ENCODE data around the gene MAP7.

MAP7 gene

GRCh38 chr6:136426627-136427377, 123.4 kb downstream of the MAP7 start:
- H2AFZ ChIP-seq (ENCODE audit: low read length, unreplicated experiment): no peak overlapping the region
- no peak overlapping the region for H3K4me3 ChIP-seq (ENCODE audit: low read depth, low read length)
- no peaks in the 10 kb centered on the region for H3K4me1 ChIP-seq (ENCODE audit: control insufficient read depth, insufficient read depth, low read length, unreplicated experiment)
- H3K79me2 ChIP-seq (ENCODE audit: control insufficient read depth, insufficient read depth, low read length, unreplicated experiment): no peaks in the 10 kb centered on the region
- H3K36me3 ChIP-seq (ENCODE audit: insufficient read depth, low read length): no peaks in the 10 kb centered on the region
- peaks cover 38% of the 10 kb centered on the region for H3K27me3 ChIP-seq (ENCODE audit: insufficient read depth, low read length)
- no peak overlapping the region for H3K27ac ChIP-seq (ENCODE audit: low read depth, low read length)

GRCh38 chr6:136425793-136426192, 124.4 kb downstream of the MAP7 start:
- no peak overlapping the region for H3K27ac ChIP-seq (ENCODE audit: low read depth, low read length)
- H3K27me3 ChIP-seq (ENCODE audit: insufficient read depth, low read length): peaks cover 33% of the 10 kb centered on the region
- H3K79me2 ChIP-seq (ENCODE audit: control insufficient read depth, insufficient read depth, low read length, unreplicated experiment): no peaks in the 10 kb centered on the region
- no peaks in the 10 kb centered on the region for H3K4me1 ChIP-seq (ENCODE audit: control insufficient read depth, insufficient read depth, low read length, unreplicated experiment)
- H2AFZ ChIP-seq (ENCODE audit: low read length, unreplicated experiment): no peak overlapping the region
- H3K36me3 ChIP-seq (ENCODE audit: insufficient read depth, low read length): no peaks in the 10 kb centered on the region
- no peak overlapping the region for H3K4me3 ChIP-seq (ENCODE audit: low read depth, low read length)

DNA sequence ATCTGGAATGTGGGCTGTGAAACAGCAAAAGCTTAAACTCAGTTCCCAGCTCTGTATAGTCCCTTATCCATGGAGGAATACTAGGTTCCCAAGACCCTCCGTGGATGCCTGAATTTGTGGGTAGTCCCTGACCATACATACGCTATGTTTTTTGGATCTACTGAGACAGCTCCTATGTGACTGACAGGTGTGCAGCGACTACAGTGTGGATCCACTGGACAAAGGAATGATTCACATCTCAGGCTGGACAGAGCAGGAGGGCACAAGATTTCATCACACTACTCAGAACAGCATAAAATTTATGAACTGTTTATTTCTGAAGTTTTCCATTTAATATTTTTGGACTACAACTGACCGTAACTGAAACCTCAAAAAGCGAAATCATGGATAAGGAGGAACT, 125.3 kb downstream of the MAP7 start:
- peaks cover 28% of the 10 kb centered on the region for H3K27me3 ChIP-seq (ENCODE audit: insufficient read depth, low read length)
- H2AFZ ChIP-seq (ENCODE audit: low read length, unreplicated experiment): no peak overlapping the region

DNA sequence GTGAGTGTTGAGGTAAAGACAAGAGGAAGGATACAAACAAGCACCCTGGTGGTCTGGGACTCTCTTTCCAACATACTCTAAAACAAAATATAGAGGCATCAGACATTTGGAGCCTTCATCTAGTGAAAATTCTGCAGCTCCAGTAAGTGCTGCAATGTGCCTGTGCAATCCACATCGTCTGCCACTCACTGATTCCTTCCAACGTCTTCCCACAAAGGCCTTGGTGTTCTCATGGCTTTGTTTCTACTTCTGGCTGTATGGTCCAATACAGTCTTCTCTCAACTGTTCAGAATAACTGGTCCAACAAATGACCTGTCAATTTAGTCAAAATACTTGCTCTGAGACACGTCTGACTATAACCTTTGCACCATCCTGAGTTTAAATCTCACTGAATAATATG, 125.8 kb downstream of the MAP7 start:
- H3K27me3 ChIP-seq (ENCODE audit: insufficient read depth, low read length): peaks cover 24% of the 10 kb centered on the region
- H3K4me3 ChIP-seq (ENCODE audit: low read depth, low read length): no peak overlapping the region
- no peaks in the 10 kb centered on the region for H3K4me1 ChIP-seq (ENCODE audit: control insufficient read depth, insufficient read depth, low read length, unreplicated experiment)
- no peaks in the 10 kb centered on the region for H3K36me3 ChIP-seq (ENCODE audit: insufficient read depth, low read length)
- H3K79me2 ChIP-seq (ENCODE audit: control insufficient read depth, insufficient read depth, low read length, unreplicated experiment): no peaks in the 10 kb centered on the region
- no peak overlapping the region for H2AFZ ChIP-seq (ENCODE audit: low read length, unreplicated experiment)
- H3K27ac ChIP-seq (ENCODE audit: low read depth, low read length): no peak overlapping the region

More for the DNA sequence above, 125.3 kb downstream of the MAP7 start:
- H3K27ac ChIP-seq (ENCODE audit: low read depth, low read length): no peak overlapping the region
- H3K36me3 ChIP-seq (ENCODE audit: insufficient read depth, low read length): no peaks in the 10 kb centered on the region
- H3K4me1 ChIP-seq (ENCODE audit: control insufficient read depth, insufficient read depth, low read length, unreplicated experiment): no peaks in the 10 kb centered on the region
- no peak overlapping the region for H3K4me3 ChIP-seq (ENCODE audit: low read depth, low read length)
- no peaks in the 10 kb centered on the region for H3K79me2 ChIP-seq (ENCODE audit: control insufficient read depth, insufficient read depth, low read length, unreplicated experiment)

DNA sequence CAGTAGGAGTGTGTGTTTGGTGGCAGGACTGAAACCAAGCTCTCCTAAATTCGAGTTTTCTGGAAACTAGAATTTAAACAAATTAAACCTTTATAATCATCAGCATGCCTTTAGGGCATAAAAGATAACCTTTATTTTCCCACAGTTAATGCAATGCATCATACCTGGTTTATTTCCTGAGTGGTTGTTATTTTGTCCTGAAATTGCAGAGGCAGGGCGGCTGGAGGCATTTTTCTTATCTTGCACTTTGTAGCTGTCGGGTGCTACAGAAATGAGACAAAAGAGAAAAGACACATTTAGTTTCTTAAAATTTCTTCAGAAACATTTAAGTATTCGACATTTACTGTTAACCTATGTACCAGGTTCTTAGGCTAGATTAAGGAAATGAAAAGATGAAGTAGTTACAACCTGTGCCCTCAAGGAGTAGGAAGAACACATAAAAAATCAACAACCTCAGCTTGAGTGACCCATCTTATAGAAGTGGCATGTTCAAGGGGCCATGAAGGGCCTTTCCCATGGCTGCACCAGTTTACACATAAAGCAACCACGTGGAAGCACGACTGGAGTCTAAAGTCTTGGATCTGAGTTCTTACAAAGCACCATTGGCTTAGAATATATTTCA, 128.6 kb downstream of the MAP7 start:
- Histone ChIP-seq H3K4me3 (ENCODE audit: low read depth, low read length) (no peak overlapping the region), H2AFZ (ENCODE audit: low read length, unreplicated experiment) (no peak overlapping the region), H3K36me3 (ENCODE audit: insufficient read depth, low read length) (no peaks in the 10 kb centered on the region), H3K27me3 (ENCODE audit: insufficient read depth, low read length) (peaks cover 9% of the 10 kb centered on the region), H3K79me2 (ENCODE audit: control insufficient read depth, insufficient read depth, low read length, unreplicated experiment) (no peaks in the 10 kb centered on the region), H3K4me1 (ENCODE audit: control insufficient read depth, insufficient read depth, low read length, unreplicated experiment) (no peaks in the 10 kb centered on the region), H3K27ac (ENCODE audit: low read depth, low read length) (no peak overlapping the region)

- Histone ChIP-seq H3K79me2 (ENCODE audit: control insufficient read depth, insufficient read depth, low read length, unreplicated experiment) (no peaks in the 10 kb centered on the region), H2AFZ (ENCODE audit: low read length, unreplicated experiment) (no peak overlapping the region), H3K27me3 (ENCODE audit: insufficient read depth, low read length) (peaks cover 1% of the 10 kb centered on the region), H3K36me3 (ENCODE audit: insufficient read depth, low read length) (no peaks in the 10 kb centered on the region), H3K4me1 (ENCODE audit: control insufficient read depth, insufficient read depth, low read length, unreplicated experiment) (no peaks in the 10 kb centered on the region), H3K4me3 (ENCODE audit: low read depth, low read length) (no peak overlapping the region), H3K27ac (ENCODE audit: low read depth, low read length) (no peak overlapping the region)
Measured at GRCh38 chr6:136420853-136421252, 129.4 kb downstream of the MAP7 start.

GRCh38 chr6:136415351-136416007, 134.7 kb downstream of the MAP7 start:
- H3K4me3 ChIP-seq (ENCODE audit: low read depth, low read length): no peak overlapping the region
- H3K79me2 ChIP-seq (ENCODE audit: control insufficient read depth, insufficient read depth, low read length, unreplicated experiment): no peaks in the 10 kb centered on the region
- H3K4me1 ChIP-seq (ENCODE audit: control insufficient read depth, insufficient read depth, low read length, unreplicated experiment): no peaks in the 10 kb centered on the region
- H3K36me3 ChIP-seq (ENCODE audit: insufficient read depth, low read length): no peaks in the 10 kb centered on the region
- H3K27ac ChIP-seq (ENCODE audit: low read depth, low read length): no peak overlapping the region
- no peaks in the 10 kb centered on the region for H3K27me3 ChIP-seq (ENCODE audit: insufficient read depth, low read length)
- no peak overlapping the region for H2AFZ ChIP-seq (ENCODE audit: low read length, unreplicated experiment)

DNA sequence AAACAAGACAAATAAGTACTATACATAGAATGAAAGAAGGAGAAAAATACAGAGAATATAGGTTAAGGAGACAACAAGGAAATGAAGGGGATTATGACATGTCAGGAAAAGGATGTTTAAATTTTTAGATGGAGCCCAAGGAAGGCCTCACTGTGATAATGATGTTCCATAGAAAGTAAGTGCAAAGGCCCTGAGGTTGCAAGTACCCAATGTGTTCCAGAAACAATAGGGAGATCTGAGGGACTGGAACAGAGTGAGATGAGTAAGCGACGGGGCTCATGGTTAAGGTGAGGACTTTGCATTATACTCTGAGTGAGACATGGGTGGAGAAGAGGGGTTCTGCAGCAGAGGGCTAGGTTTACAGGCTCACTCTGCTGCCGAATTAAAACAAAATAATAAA, 137.8 kb downstream of the MAP7 start:
- peaks cover 12% of the 10 kb centered on the region for H3K4me1 ChIP-seq (ENCODE audit: control insufficient read depth, insufficient read depth, low read length, unreplicated experiment)
- H3K4me3 ChIP-seq (ENCODE audit: low read depth, low read length): no peak overlapping the region
- H3K36me3 ChIP-seq (ENCODE audit: insufficient read depth, low read length): no peaks in the 10 kb centered on the region
- no peak overlapping the region for H3K27ac ChIP-seq (ENCODE audit: low read depth, low read length)
- H2AFZ ChIP-seq (ENCODE audit: low read length, unreplicated experiment): no peak overlapping the region
- no peaks in the 10 kb centered on the region for H3K79me2 ChIP-seq (ENCODE audit: control insufficient read depth, insufficient read depth, low read length, unreplicated experiment)
- no peaks in the 10 kb centered on the region for H3K27me3 ChIP-seq (ENCODE audit: insufficient read depth, low read length)

DNA sequence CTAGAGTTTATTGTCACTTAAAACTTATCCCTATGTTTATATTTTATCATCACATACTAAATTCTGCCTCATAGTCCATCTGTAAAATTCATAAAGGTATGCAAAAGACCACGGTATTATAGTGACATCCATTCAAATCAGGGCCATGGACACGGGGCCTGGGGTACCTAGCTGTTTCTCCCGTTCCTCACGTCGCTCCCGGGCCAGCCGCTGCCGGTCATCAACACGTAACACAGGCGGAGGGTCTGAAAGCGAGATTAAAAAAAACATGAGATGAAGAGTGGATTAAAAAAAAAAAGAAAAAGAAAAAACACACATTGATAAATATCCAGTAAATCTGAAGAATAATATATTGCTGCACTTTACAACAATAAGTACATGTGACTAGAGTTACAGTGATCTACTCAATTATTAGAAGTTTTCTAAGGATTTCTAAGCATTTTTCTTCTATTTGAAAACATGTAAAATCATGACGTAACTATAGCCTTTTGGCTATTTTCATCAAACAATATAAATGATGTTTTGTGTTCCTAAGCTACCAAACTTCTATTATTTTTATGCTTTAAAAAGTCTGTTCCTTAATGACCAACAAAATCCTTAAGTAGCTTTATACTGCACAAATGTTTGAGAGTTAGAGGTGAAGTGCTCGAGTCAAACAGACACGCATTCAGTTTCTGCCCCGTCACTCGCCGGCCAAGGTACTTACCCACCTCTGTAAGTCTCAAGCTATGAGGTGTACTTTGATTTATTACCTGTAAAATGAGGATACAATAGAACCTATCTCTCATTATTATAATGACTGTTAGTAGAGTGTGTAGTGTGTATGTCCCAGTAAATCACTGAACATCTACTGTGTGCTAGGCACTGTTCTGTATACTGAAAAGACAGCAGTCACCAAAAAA, 138.5 kb downstream of the MAP7 start:
- H3K36me3 ChIP-seq (ENCODE audit: insufficient read depth, low read length): no peaks in the 10 kb centered on the region
- H3K27me3 ChIP-seq (ENCODE audit: insufficient read depth, low read length): no peaks in the 10 kb centered on the region
- no peak overlapping the region for H3K27ac ChIP-seq (ENCODE audit: low read depth, low read length)
- no peak overlapping the region for H2AFZ ChIP-seq (ENCODE audit: low read length, unreplicated experiment)
- no peak overlapping the region for H3K4me3 ChIP-seq (ENCODE audit: low read depth, low read length)
- H3K79me2 ChIP-seq (ENCODE audit: control insufficient read depth, insufficient read depth, low read length, unreplicated experiment): no peaks in the 10 kb centered on the region
- H3K4me1 ChIP-seq (ENCODE audit: control insufficient read depth, insufficient read depth, low read length, unreplicated experiment): peaks cover 14% of the 10 kb centered on the region

- Histone ChIP-seq H3K27ac (ENCODE audit: low read depth, low read length) (no peak overlapping the region), H3K4me1 (ENCODE audit: control insufficient read depth, insufficient read depth, low read length, unreplicated experiment) (peaks cover 14% of the 10 kb centered on the region), H3K27me3 (ENCODE audit: insufficient read depth, low read length) (no peaks in the 10 kb centered on the region), H3K79me2 (ENCODE audit: control insufficient read depth, insufficient read depth, low read length, unreplicated experiment) (no peaks in the 10 kb centered on the region), H3K36me3 (ENCODE audit: insufficient read depth, low read length) (no peaks in the 10 kb centered on the region), H3K4me3 (ENCODE audit: low read depth, low read length) (no peak overlapping the region), H2AFZ (ENCODE audit: low read length, unreplicated experiment) (no peak overlapping the region)
Measured at GRCh38 chr6:136411025-136411325, 139.2 kb downstream of the MAP7 start.
